ENCODE results near the gene SPHKAP.
A peak's percentile ranks its signal among the peaks of the same experiment; 100 is the strongest.
"Not testable (repeated sequence)": the region's sequence is repeated elsewhere in the genome, so short reads cannot be mapped to it uniquely, and the experiment has no call there.

The SPHKAP gene

DNA sequence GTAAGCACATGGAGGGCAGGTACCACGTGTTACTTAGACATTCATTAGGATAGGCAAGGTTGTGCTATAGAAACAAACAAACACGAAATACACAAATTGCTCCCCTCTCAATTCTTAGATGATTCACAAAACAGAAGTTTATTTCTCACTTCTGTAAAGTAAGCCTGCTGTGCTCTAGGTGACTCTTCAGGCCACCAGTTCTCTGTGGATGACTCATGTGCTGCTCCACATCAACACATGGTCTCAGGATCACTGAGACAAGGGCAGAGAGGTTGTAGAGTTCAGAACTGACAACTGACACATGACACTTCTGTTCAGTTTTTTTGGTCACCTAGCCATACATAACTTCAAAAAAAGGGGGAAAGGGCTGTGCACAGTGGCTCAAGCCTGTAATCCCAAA lies 239.5 kb downstream of the SPHKAP start:
- peak; percentile 35 for DNase-seq (ENCODE audit: low read depth)
- TF ChIP-seq, protein P1, sequence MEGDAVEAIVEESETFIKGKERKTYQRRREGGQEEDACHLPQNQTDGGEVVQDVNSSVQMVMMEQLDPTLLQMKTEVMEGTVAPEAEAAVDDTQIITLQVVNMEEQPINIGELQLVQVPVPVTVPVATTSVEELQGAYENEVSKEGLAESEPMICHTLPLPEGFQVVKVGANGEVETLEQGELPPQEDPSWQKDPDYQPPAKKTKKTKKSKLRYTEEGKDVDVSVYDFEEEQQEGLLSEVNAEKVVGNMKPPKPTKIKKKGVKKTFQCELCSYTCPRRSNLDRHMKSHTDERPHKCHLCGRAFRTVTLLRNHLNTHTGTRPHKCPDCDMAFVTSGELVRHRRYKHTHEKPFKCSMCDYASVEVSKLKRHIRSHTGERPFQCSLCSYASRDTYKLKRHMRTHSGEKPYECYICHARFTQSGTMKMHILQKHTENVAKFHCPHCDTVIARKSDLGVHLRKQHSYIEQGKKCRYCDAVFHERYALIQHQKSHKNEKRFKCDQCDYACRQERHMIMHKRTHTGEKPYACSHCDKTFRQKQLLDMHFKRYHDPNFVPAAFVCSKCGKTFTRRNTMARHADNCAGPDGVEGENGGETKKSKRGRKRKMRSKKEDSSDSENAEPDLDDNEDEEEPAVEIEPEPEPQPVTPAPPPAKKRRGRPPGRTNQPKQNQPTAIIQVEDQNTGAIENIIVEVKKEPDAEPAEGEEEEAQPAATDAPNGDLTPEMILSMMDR (IDR thresholded peaks at IDR 0.05; ENCODE audit: insufficient read depth, low read depth, low read length, missing control alignments), result no peak

DNA sequence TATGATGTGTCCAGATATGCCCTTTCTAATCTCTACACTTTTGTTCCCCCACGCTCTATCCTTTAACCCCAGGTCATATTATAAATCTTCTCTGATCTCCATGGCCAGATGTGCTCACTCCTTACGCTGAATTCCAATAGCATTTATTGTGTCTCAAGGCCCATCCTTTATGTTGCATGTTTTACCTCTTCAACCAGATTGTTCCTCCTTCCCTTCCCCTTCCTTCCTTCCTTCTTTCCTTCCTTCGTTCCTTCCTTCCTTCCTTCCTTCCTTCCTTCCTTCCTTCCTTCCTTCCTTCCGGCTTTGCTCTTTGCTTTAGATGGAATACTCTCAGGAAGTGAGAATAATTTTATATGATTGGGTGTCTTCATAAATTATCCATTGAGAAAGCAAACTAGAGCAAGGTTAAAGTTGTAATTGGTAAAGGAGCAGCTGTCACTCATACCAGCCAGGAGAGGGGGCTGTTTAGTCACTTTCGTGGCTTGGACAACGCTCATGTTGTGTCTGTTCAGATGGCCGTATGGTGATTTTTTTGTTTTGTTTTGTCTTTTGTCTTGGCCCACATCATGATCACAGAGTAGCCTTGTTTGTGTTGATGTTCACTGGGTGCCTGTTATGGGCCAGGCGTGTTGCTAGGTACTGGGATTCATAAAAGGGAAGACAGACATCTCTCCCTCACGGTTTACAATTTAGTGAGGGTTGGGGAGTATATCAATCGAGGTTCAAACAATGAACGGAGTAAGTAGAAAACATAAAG lies 242.0 kb downstream of the SPHKAP start:
- no peak overlapping the region for H3K4me3 ChIP-seq (ENCODE audit: low read depth, low read length)
- TF ChIP-seq, protein P1 (IDR thresholded peaks at IDR 0.05; ENCODE audit: insufficient read depth, low read depth, low read length, missing control alignments), result peak; percentile 67
- DNase-seq (ENCODE audit: low read depth), result peak; percentile 65

More for the DNA sequence above, 239.5 kb downstream of the SPHKAP start:
- no peak overlapping the region for H3K4me3 ChIP-seq (ENCODE audit: low read depth, low read length)

DNA sequence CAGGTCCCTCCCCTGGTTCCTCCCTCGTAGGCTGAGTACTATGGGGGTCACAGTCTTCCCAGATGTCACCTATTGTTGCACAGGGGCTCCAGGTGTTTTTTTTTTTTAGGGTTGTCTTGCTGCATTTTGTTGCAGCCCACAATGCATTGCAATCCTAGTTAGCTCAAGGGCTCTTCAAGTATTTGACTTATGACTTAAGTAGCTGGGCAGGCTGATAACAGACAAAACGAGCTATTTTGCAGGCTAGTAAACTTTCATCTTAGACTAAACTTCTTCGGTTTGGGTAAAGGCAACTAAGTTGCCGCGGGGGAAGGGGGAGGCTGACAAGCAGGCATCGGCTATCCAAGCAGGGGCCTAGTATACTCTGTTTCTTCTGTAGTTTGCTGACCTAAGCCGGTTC lies 245.2 kb downstream of the SPHKAP start:
- not testable (repeated sequence) for DNase-seq (ENCODE audit: low read depth); H3K4me3 ChIP-seq (ENCODE audit: low read depth, low read length)

DNA sequence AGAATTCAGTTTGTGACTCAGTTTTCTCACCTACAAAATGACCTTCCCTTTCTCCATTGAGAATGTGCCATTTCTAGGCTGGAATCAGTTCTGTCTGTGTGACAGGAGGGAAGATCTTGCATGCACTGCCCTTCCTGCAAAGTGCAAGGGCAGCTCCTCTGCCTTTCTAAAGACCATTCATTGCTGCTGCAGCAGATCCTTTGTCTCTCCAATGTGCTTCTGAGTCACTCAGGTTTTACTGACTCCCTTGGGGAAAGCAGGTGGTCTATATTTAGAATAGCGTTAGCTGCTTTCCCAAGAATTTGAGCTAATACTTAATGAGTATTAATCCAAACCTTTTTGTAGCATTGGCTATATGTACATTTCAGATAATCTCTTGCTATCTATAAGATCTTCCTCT lies 247.6 kb downstream of the SPHKAP start:
- no peak overlapping the region for H3K4me3 ChIP-seq (ENCODE audit: low read depth, low read length)
- TF ChIP-seq, protein P1 (IDR thresholded peaks at IDR 0.05; ENCODE audit: insufficient read depth, low read depth, low read length, missing control alignments), result no peak
- DNase-seq (ENCODE audit: low read depth), result no peak

DNA sequence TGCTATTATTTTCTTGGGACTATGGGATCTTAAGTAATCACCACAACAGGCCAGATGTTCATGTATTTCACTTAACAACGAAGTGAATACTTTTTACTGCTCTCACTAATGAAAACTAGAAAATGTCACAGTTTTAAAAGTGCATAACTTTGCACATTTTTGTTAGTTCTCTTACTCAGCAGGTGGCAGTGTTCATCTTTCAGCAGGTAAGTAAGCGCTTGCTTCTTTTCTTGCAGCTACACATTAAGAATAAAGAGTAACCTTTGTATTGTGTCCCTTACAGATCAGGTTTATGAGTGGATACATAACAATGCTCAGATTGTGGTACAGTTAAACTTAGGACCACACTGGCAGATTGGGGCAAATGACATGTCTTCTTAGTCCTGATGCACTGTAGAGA lies 249.1 kb downstream of the SPHKAP start:
- no peak for DNase-seq (ENCODE audit: low read depth)
- H3K4me3 ChIP-seq (ENCODE audit: low read depth, low read length), result no peak overlapping the region
- TF ChIP-seq, protein P1 (IDR thresholded peaks at IDR 0.05; ENCODE audit: insufficient read depth, low read depth, low read length, missing control alignments), result no peak

DNA sequence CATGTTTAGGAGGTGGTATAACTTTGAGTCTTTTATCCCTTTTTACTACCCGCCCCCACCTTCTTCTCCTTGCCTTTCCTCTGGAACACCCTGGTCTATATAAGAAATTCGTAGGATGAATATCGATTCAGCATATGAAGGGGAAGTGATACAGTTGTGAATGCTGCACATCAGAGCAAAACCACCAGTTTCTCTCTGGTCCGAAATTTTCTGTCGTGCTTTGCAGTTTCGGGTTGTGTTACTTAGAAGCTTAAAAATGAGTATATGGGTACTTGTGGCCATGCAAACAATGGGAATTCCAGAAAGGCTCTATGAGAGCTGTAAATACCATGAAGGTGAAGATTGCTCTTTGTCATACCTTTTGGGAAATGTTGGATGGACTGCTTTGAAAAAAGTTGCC lies 249.5 kb downstream of the SPHKAP start:
- TF ChIP-seq, protein P1 (IDR thresholded peaks at IDR 0.05; ENCODE audit: insufficient read depth, low read depth, low read length, missing control alignments), result no peak
- H3K4me3 ChIP-seq (ENCODE audit: low read depth, low read length), result no peak overlapping the region
- DNase-seq (ENCODE audit: low read depth), result peak; percentile 21

Measured in GM12865 (cell line).